Osteoblast (primary cell): ENCODE measurements around the gene ABHD3. TPM values are rescaled to one million over a fixed set of nuclear protein-coding genes. Genes with fewer than 3 reads are reported as not detected.

ENCODE experiments used
- DNase-seq: peaks from one replicate; pipeline ENCODE4 v3.0.0; 2011; ENCODE audit warnings: low spot score, mixed read lengths; ENCODE audit not compliant: insufficient read length; ENCODE audit errors: missing footprints
- H2AFZ ChIP-seq: 2 replicates; pipeline ENCODE4 v1.6.0; 2011; ENCODE audit warnings: mild to moderate bottlenecking, low read length
- H3K27ac ChIP-seq: 2 replicates; pipeline ENCODE4 v1.5.1; 2011; ENCODE audit warnings: mild to moderate bottlenecking, low read depth, low read length, moderate library complexity
- H3K27me3 ChIP-seq: 2 replicates; pipeline ENCODE4 v1.6.0; 2012; ENCODE audit warnings: mild to moderate bottlenecking, control low read depth, inconsistent platforms, low read length, moderate library complexity; ENCODE audit not compliant: insufficient read depth
- H3K36me3 ChIP-seq: 2 replicates; pipeline ENCODE4 v1.5.1; 2011; ENCODE audit warnings: mild to moderate bottlenecking, low read length, control low read depth, moderate library complexity; ENCODE audit not compliant: insufficient read depth
- H3K4me1 ChIP-seq: 2 replicates; pipeline ENCODE4 v1.5.1; 2011; ENCODE audit warnings: mild to moderate bottlenecking, low read length, control low read depth, moderate library complexity; ENCODE audit not compliant: insufficient read depth
- H3K4me2 ChIP-seq: 2 replicates; pipeline ENCODE4 v1.6.0; 2011; ENCODE audit warnings: mild to moderate bottlenecking, low read length; ENCODE audit not compliant: insufficient read depth
- H3K4me3 ChIP-seq: fragments of 200-600 bp; sonication (generic); 3 replicates; pipeline ENCODE4 v1.5.1; 2012; ENCODE audit warnings: mild to moderate bottlenecking, low read length, inconsistent platforms; ENCODE audit not compliant: insufficient read depth
- H3K79me2 ChIP-seq: 2 replicates; pipeline ENCODE4 v1.6.0; 2012; ENCODE audit warnings: mild to moderate bottlenecking, low read length, control low read depth, inconsistent platforms; ENCODE audit not compliant: insufficient read depth
- H3K9me3 ChIP-seq: 2 replicates; pipeline ENCODE4 v1.5.1; 2011; ENCODE audit warnings: low read depth, low read length, control low read depth
- H4K20me1 ChIP-seq: 2 replicates; pipeline ENCODE4 v1.6.0; 2012; ENCODE audit warnings: mild to moderate bottlenecking, low read length, control low read depth; ENCODE audit not compliant: insufficient read depth
- total RNA-seq: library from RNA; depleted of rRNA; stranded (reverse); fragments of >200 nt; gene quantifications from 2 replicates; pipeline ENCODE4 v1.2.3, GENCODE V29; 2012
- TF ChIP-seq, protein P1 (sequence below): IDR thresholded peaks from 2 replicates; pipeline ENCODE4 v1.5.1; 2011; ENCODE audit warnings: mild to moderate bottlenecking, low read depth, low read length, moderate library complexity; ENCODE audit errors: extremely low read depth

The ABHD3 gene
- total RNA-seq, 1 donor: 4.0 TPM

DNA sequence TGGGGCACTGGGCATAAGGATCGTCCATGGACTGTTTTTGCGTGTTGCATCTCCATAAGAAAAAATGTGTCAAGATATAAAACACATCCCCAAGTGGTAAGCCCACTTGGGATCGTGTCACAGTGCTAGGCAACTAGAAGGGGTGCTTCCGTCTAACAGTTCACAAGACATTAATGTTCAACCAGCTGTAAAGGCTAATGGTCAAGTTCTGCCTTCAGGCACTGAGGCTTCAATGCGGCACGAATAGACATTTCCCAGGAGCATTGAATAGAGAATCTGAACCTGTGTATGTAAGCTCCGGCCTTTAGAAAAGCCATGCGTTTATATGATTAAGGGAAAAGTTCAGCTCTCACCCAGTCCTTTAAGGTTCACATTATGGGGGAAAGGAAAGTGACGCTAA lies 42.0 kb downstream of the ABHD3 start:
- Histone ChIP-seq H3K79me2 (no peaks in the 10 kb centered on the region), H3K27me3 (no peaks in the 10 kb centered on the region), H3K4me1 (no peaks in the 10 kb centered on the region), H3K4me3 (no peak overlapping the region), H4K20me1 (no peaks in the 10 kb centered on the region), H3K4me2 (no peak overlapping the region), H3K9me3 (no peaks in the 10 kb centered on the region), H2AFZ (no peak overlapping the region), H3K27ac (no peak overlapping the region), H3K36me3 (no peaks in the 10 kb centered on the region)
- TF ChIP-seq, protein P1, sequence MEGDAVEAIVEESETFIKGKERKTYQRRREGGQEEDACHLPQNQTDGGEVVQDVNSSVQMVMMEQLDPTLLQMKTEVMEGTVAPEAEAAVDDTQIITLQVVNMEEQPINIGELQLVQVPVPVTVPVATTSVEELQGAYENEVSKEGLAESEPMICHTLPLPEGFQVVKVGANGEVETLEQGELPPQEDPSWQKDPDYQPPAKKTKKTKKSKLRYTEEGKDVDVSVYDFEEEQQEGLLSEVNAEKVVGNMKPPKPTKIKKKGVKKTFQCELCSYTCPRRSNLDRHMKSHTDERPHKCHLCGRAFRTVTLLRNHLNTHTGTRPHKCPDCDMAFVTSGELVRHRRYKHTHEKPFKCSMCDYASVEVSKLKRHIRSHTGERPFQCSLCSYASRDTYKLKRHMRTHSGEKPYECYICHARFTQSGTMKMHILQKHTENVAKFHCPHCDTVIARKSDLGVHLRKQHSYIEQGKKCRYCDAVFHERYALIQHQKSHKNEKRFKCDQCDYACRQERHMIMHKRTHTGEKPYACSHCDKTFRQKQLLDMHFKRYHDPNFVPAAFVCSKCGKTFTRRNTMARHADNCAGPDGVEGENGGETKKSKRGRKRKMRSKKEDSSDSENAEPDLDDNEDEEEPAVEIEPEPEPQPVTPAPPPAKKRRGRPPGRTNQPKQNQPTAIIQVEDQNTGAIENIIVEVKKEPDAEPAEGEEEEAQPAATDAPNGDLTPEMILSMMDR: no peak
- no peak for DNase-seq

DNA sequence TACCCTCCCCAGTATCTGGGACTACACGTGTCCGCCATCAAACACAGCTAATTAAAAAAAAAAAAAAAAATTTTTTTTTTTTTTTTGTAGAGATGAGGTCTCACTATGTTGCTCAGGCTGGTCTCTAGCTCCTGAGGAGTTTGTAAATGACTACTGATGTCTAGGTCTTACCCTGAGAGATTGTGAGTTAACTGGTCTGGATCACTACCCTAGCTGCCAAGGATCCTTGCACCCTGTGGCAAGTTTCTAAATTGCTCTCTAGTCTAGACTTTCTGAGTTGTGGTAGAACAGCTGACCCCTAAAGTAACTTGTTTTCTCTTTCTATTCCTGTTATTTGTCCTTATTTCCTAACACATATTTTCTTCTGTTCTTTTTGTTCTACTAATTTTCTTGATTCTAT lies 44.5 kb downstream of the ABHD3 start:
- Histone ChIP-seq H3K4me2 (no peak overlapping the region), H3K27me3 (no peaks in the 10 kb centered on the region), H3K36me3 (no peaks in the 10 kb centered on the region), H3K9me3 (no peaks in the 10 kb centered on the region), H3K79me2 (no peaks in the 10 kb centered on the region), H3K27ac (no peak overlapping the region), H2AFZ (no peak overlapping the region), H3K4me3 (no peak overlapping the region), H4K20me1 (no peaks in the 10 kb centered on the region), H3K4me1 (peaks cover 11% of the 10 kb centered on the region)
- TF ChIP-seq, protein P1: no peak
- no peak for DNase-seq

DNA sequence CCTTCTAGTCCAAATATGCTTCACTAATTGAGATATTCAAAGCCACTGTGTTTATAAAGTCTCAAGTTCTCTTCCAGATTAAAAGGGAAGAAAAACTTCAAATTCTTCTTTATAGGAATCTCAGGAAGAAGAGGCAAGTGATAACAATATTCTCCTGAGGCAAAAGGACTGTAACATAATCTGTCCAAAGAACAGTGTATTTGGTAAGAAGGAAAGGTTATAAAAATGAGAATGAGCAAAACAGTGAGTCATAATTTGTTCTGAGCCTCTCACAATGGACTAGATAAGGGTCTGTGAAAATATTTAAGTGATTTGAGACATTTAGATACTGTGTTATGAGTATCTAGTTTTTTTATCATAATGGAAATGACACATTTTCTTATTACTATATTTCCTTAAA lies 48.2 kb downstream of the ABHD3 start:
- H3K27me3 ChIP-seq: no peaks in the 10 kb centered on the region
- H3K36me3 ChIP-seq: no peaks in the 10 kb centered on the region
- H3K4me3 ChIP-seq: no peak overlapping the region
- TF ChIP-seq, protein P1: no peak
- no peak overlapping the region for H3K4me2 ChIP-seq
- DNase-seq: peak; percentile 64
- H3K9me3 ChIP-seq: no peaks in the 10 kb centered on the region
- no peaks in the 10 kb centered on the region for H3K79me2 ChIP-seq
- H3K4me1 ChIP-seq: peaks cover 11% of the 10 kb centered on the region
- no peak overlapping the region for H2AFZ ChIP-seq
- no peak overlapping the region for H3K27ac ChIP-seq
- no peaks in the 10 kb centered on the region for H4K20me1 ChIP-seq

DNA sequence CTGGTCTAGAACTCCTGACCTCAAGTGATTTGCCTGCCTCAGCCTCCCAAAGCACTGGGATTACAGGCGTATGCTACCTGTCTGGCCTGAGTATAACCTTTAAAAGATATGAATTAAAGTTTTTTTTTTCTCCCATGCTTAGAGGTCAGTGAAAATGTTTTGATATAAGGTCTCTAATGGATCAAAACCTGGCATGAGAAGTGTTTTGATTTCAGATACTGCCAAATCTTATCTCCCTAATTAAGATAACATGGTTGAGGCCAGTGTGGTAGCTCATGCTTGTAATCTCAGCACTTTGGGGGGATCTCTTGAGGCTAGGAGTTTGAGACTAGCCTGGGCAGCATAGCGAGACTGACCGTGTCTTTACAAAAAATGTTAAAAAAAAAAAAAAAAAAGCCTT lies 51.2 kb downstream of the ABHD3 start:
- peaks cover 11% of the 10 kb centered on the region for H3K4me1 ChIP-seq
- no peak overlapping the region for H2AFZ ChIP-seq
- H3K27ac ChIP-seq: no peak overlapping the region
- H4K20me1 ChIP-seq: no peaks in the 10 kb centered on the region
- no peaks in the 10 kb centered on the region for H3K9me3 ChIP-seq
- no peaks in the 10 kb centered on the region for H3K79me2 ChIP-seq
- no peak overlapping the region for H3K4me2 ChIP-seq
- H3K36me3 ChIP-seq: no peaks in the 10 kb centered on the region
- no peak overlapping the region for H3K4me3 ChIP-seq
- TF ChIP-seq, protein P1: no peak
- H3K27me3 ChIP-seq: no peaks in the 10 kb centered on the region
- DNase-seq: peak; percentile 50
